GM10266 (cell line): Measurements from ENCODE around the gene HTR1B.

Experiments used
- DNase-seq: peaks from one replicate; pipeline ENCODE4 v3.0.0; 2012; ENCODE audit errors: extremely low spot score
- CTCF ChIP-seq: IDR thresholded peaks from 2 replicates; pipeline ENCODE4 v1.5.1; 2012; ENCODE audit warnings: mild to moderate bottlenecking, low read depth; ENCODE audit not compliant: control insufficient read depth, insufficient read depth; ENCODE audit errors: missing control alignments

HTR1B gene

DNA sequence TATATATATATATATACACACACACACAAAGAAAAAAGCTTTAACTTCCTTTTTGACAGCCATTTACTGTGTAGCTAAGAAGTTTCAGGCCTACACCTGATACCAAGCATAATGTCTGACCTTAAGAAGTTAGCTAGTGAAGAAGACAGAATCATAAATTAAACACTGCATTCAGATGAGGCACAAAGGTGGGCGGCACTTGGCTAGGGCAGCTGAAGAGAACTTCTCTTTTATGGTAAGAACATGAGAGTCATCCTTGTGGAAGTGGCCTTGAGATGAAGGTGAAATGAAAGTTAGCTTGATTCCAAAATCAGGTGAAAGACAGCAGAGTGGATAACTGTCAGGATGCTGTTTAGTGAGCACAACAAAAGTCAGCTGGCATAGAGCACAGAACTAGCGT, 46.5 kb downstream of the HTR1B start:
- DNase-seq = no peak
- no peak for TF ChIP-seq CTCF

GRCh38 chr6:77415706-77416105, 47.6 kb downstream of the HTR1B start:
- no peak for TF ChIP-seq CTCF
- no peak for DNase-seq
